ENCODE results near the gene FBF1. TPM values are rescaled to one million over a fixed set of nuclear protein-coding genes. Genes with fewer than 3 reads are reported as not detected.
A peak's percentile ranks its signal among the peaks of the same experiment; 100 is the strongest.

FBF1 gene, protein sequence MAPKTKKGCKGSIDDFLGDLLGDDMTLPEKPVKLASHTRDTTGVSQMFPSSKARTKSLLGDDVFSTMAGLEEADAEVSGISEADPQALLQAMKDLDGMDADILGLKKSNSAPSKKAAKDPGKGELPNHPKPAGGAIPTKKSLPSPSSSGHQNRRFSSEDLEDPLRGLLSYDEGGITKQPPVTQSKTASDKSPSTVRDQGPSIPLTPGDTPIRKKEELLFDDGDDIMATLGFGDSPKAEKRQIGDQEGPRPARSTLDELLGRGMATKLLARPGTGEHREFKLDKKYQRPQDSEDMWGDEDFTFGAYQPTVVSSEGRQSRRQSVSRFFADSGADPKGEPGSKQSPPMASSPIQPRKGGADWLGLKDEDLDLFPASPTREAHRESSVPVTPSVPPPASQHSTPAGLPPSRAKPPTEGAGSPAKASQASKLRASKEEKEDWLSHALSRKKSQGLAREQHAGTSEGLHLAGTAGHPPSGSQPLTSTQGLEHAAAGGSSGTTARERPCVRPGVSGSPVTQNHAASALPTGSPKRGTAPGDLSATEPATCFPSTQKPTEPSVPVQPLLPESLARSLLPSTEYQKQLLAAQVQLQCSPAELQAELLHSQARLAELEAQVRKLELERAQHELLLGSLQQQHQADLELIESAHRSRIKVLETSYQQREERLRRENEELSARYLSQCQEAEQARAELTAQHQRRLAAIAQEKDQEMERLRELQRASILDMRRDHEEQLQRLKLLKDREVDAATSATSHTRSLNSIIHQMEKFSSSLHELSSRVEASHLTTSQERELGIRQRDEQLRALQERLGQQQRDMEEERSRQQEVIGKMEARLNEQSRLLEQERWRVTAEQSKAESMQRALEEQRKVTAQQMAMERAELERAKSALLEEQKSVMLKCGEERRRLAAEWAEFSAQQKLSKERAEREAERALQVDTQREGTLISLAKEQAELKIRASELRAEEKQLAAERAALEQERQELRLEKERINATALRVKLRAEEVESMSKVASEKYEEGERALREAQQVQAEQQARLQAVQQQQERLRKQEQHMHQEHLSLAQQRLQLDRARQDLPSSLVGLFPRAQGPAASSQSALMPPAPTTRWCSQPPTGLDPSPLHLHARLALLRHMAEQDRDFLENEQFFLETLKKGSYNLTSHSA
- 10 to 100 TPM in 2 of 3 donors, 1 to 10 TPM in 1; 7.7 to 18.7 (median 17.7) TPM for total RNA-seq

- no peaks in the 10 kb centered on the region for H3K27me3 ChIP-seq
- peak; percentile 91 to 92 for DNase-seq (ENCODE audit: low spot score in 2 of 2)
- no peaks in the 10 kb centered on the region for H3K9me3 ChIP-seq
- intact Hi-C loops (cut with DNase I; ENCODE audit: low total_unique reads), result no loop called here
- no peaks in the 10 kb centered on the region for H3K4me1 ChIP-seq
- H3K36me3 ChIP-seq, result no peaks in the 10 kb centered on the region
- peak within 1 kb of the TSS; percentile 85 to 86 for H3K27ac ChIP-seq
- peak; percentile 84 to 91 (median 86) for TF ChIP-seq POLR2AphosphoS5 (IDR thresholded peaks at IDR 0.05)
- peak in 1 of 3 donors; percentile 6 for TF ChIP-seq CTCF (IDR thresholded peaks at IDR 0.05)
- peak; percentile 70 for TF ChIP-seq POLR2A (IDR thresholded peaks at IDR 0.05)
- H3K4me3 ChIP-seq, result peak within 1 kb of the TSS; percentile 62 to 96 (median 89)
Measured at GRCh38 chr17:75940727-75941441, at the start of gene FBF1. TSS of gene FBF1 (minus strand) at chr17:75941042. CDS start at chr17:75938149, 2,893 bp downstream.

DNA sequence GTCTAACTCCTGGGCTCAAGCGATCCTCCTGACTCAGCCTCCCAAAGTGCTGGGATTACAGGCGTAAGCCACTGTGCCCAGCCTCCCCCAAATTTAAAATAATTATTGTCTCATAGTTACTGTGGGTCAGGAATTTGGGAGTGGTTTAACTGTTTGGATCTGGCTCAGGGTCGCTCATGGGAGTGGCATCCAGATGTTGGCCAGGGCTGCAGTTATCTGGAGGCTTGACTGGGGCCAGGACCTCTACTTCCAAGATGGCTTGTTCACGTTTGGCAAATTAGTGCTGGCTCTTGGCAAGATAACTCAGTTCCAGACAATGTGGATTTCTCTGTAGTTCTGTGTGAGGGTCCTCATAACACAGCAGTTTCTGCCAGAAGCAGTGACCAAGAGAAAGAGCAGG is 46.2 kb upstream of the FBF1 start:
- H3K36me3 ChIP-seq, result no peaks in the 10 kb centered on the region
- H3K27ac ChIP-seq, result no peak overlapping the region
- TF ChIP-seq POLR2A (IDR thresholded peaks at IDR 0.05), result no peak
- no peak for TF ChIP-seq POLR2AphosphoS5 (IDR thresholded peaks at IDR 0.05)
- TF ChIP-seq CTCF (IDR thresholded peaks at IDR 0.05), result no peak
- no peak overlapping the region for H3K4me3 ChIP-seq
- H3K27me3 ChIP-seq, result no peaks in the 10 kb centered on the region
- H3K4me1 ChIP-seq, result peaks cover 0 to 19% of the 10 kb centered on the region in 2 donors
- intact Hi-C loops (cut with DNase I; ENCODE audit: low total_unique reads), result no loop called here
- no peaks in the 10 kb centered on the region for H3K9me3 ChIP-seq
- DNase-seq (ENCODE audit: low spot score in 2 of 2), result no peak

DNA sequence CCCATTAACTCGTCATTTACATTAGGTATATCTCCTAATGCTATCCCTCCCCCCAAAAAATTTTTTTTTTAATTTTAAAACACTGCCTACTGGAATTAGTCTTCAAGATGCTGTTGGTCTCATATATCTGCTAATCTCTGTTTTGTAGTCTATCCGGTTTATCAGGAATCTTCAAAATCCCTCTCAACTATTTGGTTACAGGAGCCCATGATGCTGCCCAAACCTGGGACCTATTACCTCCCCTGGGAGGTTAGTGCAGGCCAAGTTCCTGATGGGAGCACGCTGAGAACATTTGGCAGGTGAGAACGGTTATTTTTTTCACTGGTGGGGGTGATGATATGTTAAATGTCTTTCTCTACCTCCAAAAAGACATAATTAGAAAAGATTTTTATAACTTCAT is 45.1 kb upstream of the FBF1 start:
- Histone ChIP-seq H3K36me3 (no peaks in the 10 kb centered on the region), H3K27me3 (no peaks in the 10 kb centered on the region), H3K4me1 (peaks cover 0 to 21% of the 10 kb centered on the region in 2 donors), H3K27ac (no peak overlapping the region), H3K9me3 (no peaks in the 10 kb centered on the region), H3K4me3 (no peak overlapping the region)
- no peak for DNase-seq (ENCODE audit: low spot score in 2 of 2)
- intact Hi-C loops (cut with DNase I; ENCODE audit: low total_unique reads), result no loop called here
- TF ChIP-seq POLR2A (IDR thresholded peaks at IDR 0.05), result no peak
- no peak for TF ChIP-seq CTCF (IDR thresholded peaks at IDR 0.05)
- no peak for TF ChIP-seq POLR2AphosphoS5 (IDR thresholded peaks at IDR 0.05)

GRCh38 chr17:75983501-75984181 is 42.8 kb upstream of the FBF1 start:
- no peak for DNase-seq (ENCODE audit: low spot score in 2 of 2)
- intact Hi-C loops (cut with DNase I; ENCODE audit: low total_unique reads), result no loop called here

More at GRCh38 chr17:75983501-75984181, 42.8 kb upstream of the FBF1 start:
- Histone ChIP-seq H3K9me3 (no peaks in the 10 kb centered on the region), H3K27ac (peak overlapping the region; percentile 49 to 99), H3K27me3 (no peaks in the 10 kb centered on the region), H3K4me1 (peaks cover 0 to 21% of the 10 kb centered on the region in 2 donors), H3K4me3 (no peak overlapping the region), H3K36me3 (no peaks in the 10 kb centered on the region)
- TF ChIP-seq CTCF (IDR thresholded peaks at IDR 0.05) (no peak), POLR2AphosphoS5 (IDR thresholded peaks at IDR 0.05) (no peak), POLR2A (IDR thresholded peaks at IDR 0.05) (no peak)

Data from breast epithelium (tissue), 4 donors.